IPS-18c (cell line): ENCODE measurements around the gene TAF15.

ENCODE experiments used
- H3K4me3 ChIP-seq: 2 replicates; pipeline ENCODE4 v1.7.0; 2013; ENCODE audit warnings: low read depth, mild to moderate bottlenecking, low read length, moderate library complexity; ENCODE audit not compliant: insufficient read depth
- H3K9me3 ChIP-seq: one replicate; pipeline ENCODE4 v1.6.1; 2013; ENCODE audit warnings: mild to moderate bottlenecking, low read length, moderate library complexity; ENCODE audit not compliant: control insufficient read depth, insufficient read depth

Gene TAF15

GRCh38 chr17:35877345-35878029, 68.2 kb downstream of the TAF15 start:
- H3K4me3 ChIP-seq: no peak overlapping the region
- H3K9me3 ChIP-seq: no peaks in the 10 kb centered on the region

GRCh38 chr17:35878361-35878760, 69.1 kb downstream of the TAF15 start:
- Histone ChIP-seq H3K4me3 (no peak overlapping the region), H3K9me3 (no peaks in the 10 kb centered on the region)

GRCh38 chr17:35879773-35880654, 70.7 kb downstream of the TAF15 start, which contains the start of gene CCL5:
Gene CCL5 (minus strand): TSS chr17:35880360.
- no peaks in the 10 kb centered on the region for H3K9me3 ChIP-seq
- H3K4me3 ChIP-seq: no peak within 1 kb of the TSS

GRCh38 chr17:35889241-35889640, 80.0 kb downstream of the TAF15 start:
- Histone ChIP-seq H3K9me3 (no peaks in the 10 kb centered on the region), H3K4me3 (no peak overlapping the region)

GRCh38 chr17:35889818-35890773, 80.8 kb downstream of the TAF15 start:
- Histone ChIP-seq H3K9me3 (no peaks in the 10 kb centered on the region), H3K4me3 (no peak overlapping the region)

- Histone ChIP-seq H3K9me3 (no peaks in the 10 kb centered on the region), H3K4me3 (no peak overlapping the region)
Observed at GRCh38 chr17:35890774-35891155, 81.5 kb downstream of the TAF15 start.

- Histone ChIP-seq H3K4me3 (no peak overlapping the region), H3K9me3 (no peaks in the 10 kb centered on the region)
Observed at GRCh38 chr17:35891269-35891668, 82.0 kb downstream of the TAF15 start.

- Histone ChIP-seq H3K4me3 (no peak overlapping the region), H3K9me3 (no peaks in the 10 kb centered on the region)
Observed at GRCh38 chr17:35892091-35893035, 83.1 kb downstream of the TAF15 start.

GRCh38 chr17:35893751-35894150, 84.5 kb downstream of the TAF15 start:
- Histone ChIP-seq H3K9me3 (no peaks in the 10 kb centered on the region), H3K4me3 (no peak overlapping the region)

GRCh38 chr17:35894206-35894605, 84.9 kb downstream of the TAF15 start:
- Histone ChIP-seq H3K4me3 (no peak overlapping the region), H3K9me3 (no peaks in the 10 kb centered on the region)

GRCh38 chr17:35895636-35896587, 86.6 kb downstream of the TAF15 start:
- Histone ChIP-seq H3K4me3 (no peak overlapping the region), H3K9me3 (no peaks in the 10 kb centered on the region)
